Activated T-cell treated with anti-CD3 and anti-CD28 coated beads for 48 hours (primary cell): Measurements from ENCODE around the gene RNF4.
A peak's percentile ranks its signal among the peaks of the same experiment; 100 is the strongest.
"Not testable (repeated sequence)": the region's sequence is repeated elsewhere in the genome, so short reads cannot be mapped to it uniquely, and the experiment has no call there.

Source experiments
- DNase-seq: peaks from one replicate; pipeline ENCODE4 v3.0.0-alpha.2; 2020; ENCODE audit warnings: low read depth

RNF4 gene

DNA sequence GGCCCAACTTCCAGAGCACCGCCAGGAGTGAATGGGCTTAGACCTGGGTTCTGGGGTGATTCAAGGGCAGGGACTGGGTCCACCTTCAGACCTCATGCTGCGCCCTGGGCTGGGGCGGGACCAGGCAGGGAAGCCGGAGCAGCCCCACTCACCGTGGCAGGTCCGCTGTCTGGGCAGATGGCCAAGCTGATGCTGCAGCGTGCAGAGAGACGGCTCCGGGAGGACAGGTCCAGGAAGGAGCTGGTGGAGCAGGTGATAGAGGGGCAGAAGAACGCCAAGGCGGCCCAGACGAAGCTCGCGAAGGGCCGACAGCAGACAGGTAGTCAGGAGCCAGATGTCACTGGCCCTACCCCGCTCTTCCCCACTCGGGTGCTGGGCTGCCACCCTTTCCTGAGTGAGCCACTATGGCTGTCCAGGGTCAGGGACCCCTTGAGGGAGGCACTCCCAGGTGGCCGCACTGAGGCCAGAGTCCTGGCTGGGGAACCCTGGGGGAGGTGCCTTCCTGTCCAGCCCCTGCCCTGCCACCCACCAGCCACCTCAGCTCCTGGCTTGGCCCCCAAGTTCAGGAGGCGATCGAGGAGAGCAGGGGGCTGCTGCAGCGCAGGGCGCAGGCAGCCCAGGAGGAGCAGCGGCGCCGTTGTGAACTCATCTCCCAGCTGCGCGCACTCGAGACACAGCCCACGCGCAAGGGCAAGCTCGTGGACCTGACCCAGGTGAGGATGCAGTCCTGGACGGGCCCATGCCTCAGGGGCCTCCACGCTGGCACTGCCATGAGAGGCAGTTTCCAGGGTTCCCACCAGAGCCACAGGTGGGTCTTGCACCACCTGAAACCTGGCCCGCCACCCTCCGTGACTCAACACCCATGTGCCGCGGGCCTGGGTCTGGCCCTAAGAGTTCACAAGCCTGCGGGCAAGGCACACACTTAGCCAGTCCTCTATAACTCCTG, 10.1 kb upstream of the RNF4 start:
- no peak for DNase-seq

DNA sequence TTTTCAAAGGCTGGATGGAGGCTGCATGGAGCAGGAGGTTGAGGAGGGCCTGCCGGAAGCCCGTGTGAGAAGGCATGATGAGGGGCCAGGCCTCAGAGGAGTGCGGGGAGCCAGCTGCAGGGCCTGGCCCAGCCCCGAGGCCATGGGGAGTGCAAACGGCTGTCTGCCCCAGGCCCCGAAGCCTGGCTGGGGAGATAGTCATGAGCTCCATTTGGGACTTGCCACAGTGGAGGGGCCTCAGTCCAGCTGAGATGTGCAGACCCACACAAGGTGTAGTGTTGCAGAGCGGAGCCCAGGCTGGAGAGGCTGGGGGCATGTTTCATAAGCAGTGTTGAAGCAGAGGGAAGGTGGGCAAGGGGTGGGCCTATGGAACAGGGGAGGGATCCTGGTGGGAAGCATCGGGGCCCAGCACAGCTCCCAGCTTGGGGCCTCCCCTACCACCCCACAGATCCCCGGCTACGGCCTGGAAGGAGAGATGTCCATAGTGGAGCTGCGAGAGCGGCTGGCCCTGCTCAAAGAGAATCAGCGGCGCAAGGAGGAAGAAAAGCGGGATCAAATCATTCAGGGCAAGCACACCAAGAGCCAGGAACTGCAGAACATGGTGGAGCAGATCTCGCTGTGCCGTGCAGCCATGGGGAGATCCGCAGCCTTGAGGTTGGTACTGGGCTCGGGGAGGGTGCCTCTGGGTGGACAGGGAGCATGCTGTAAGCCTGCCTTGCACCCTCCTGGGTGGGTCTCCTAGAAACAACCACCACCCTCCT, 9.1 kb upstream of the RNF4 start:
- no peak for DNase-seq

DNA sequence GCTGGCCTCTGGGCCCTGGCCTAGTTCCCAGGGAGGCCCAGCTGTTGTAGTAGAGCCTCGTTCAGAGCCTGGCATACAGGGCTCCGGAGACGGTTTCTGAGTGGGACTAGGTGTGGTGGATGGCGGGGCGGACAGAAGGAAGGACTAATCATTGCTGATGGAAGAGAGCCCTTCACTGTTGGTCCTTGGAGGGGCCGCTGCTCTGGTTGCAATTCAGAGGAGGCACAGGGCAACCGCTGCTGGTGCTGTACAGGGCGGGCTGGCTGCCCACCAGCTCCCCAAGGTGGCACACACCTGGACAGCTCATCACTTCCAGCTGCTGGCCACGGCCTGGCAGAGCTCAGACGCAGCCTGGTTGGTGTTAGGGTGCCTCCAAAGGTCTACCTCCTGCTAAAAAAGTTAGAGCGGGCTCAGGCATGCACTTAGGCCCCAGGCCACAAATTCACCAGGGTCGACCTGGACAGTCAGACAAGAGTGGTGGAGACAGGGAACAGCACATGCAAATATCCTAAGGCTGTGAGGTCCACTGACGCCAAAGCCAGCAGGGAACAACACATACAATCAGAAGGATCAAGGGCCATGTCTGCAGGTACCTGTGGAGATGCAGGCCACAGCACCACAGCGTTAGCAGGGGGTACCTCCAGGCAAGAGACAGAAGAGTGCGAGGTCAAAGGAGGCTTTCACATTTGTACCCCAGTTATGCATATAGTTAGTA, 7.5 kb upstream of the RNF4 start:
- no peak for DNase-seq

DNA sequence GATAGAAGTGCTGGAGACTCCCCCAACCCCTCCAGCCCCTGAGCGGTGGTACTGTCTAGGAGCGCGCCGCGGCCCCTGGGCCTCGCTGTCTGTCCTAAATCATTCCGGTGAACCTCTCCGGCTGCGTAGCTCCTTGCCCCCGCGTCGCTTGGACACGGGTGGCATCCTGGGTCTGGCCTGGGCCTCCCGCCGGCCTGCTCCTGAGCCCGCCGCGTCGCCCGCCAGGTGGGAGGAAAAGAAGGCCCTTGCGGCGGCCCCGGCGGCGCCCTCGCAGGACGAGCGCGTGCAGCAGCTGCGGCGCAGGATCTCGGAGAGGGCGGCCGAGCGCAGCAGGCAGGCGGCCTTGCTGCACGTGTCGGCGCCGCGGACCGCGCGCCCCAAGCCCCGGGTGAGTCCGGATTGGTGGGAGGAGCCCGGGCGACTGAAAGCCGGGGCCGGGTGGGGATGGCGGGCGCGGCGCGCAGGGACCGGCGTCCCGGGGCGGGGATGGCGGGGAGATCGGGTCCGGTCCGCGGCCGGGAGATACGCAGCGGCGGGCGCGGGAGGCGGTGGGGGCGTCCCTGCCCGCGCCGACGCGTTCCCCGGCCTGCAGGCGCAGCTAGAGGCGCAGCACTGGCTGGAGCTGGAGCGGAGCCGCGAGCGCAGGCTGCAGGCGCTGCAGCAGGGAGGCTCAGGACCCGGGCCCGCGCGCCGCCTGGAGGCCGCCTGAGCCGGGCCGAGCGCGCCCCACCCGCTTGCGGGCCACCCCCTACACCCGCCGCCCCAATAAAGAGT, 6.5 kb upstream of the RNF4 start:
- peak; percentile 60 for DNase-seq

DNA sequence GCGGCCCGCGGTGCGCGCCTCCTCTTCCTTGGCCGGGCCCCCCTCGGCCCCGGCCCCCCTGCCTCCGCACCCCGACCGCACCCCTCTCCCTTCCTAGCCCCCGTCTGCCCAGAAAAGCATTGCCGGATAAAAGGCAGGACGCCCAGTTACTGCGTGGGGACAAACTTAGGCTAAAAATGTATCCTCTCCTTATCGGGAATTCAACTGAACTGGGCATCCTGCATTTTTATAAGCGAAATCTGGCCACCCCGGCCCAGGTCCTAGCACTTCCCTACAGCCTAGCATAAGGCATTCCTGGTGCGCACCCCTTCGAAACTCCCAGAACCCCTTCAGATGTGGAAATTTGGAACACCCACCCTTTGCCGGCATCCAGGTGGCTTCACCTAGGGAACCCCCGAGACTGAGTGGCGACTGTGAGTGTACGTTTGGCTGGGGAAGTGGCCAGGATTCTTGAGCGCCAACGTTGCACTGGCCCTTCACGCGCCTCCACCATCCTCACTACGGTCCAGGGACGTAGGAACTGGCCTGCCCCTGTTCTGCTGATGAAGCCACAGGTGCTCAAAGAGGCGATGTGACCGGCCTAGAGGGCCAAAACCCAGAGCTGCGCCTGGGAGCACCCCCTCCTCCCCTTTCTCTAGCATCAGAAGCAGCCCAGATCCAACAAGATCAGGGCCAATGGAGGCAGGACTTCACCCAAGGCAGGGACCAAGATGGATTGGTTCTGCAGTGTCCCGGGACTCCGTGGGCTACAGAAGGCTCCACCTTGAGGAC, 5.7 kb upstream of the RNF4 start:
- no peak for DNase-seq

DNA sequence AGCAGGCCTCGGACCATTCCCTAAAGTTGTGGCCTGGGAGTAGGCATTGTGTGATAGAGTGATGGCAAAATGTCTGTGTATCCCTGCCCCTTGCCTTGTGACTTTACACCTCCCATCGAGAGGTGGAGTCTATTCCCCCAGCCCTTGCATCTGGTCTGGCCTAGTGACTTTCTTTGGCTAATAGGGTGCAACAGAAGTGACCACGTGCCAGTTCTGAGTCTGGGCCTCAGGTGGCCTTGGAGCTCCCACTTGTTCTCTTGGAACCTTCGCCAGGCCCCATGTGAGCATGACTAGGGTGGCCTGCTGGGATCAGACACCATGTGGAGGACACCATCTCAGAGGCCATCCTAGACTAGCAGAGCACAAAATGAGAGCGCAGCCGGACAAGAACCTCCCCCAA, 3.9 kb upstream of the RNF4 start:
- no peak for DNase-seq

DNA sequence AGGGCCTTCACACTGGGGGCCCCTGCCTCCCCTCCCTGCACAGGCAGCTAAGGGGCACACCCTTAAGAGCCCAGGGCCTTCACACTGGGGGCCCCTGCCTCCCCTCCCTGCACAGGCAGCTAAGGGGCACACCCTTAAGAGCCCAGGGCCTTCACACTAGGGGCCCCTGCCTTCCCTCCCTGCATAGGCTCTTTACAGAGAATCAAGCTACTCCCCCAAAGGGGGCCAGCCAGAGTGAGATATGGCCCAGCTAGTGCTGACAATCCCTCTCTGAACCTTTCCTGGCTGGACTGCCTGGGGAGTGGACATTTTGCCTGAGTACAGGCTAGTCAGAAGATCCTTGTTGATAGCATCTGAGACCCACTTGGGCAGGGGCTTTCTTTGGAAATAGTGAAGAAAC, 3.4 kb upstream of the RNF4 start:
- DNase-seq = not testable (repeated sequence)

DNA sequence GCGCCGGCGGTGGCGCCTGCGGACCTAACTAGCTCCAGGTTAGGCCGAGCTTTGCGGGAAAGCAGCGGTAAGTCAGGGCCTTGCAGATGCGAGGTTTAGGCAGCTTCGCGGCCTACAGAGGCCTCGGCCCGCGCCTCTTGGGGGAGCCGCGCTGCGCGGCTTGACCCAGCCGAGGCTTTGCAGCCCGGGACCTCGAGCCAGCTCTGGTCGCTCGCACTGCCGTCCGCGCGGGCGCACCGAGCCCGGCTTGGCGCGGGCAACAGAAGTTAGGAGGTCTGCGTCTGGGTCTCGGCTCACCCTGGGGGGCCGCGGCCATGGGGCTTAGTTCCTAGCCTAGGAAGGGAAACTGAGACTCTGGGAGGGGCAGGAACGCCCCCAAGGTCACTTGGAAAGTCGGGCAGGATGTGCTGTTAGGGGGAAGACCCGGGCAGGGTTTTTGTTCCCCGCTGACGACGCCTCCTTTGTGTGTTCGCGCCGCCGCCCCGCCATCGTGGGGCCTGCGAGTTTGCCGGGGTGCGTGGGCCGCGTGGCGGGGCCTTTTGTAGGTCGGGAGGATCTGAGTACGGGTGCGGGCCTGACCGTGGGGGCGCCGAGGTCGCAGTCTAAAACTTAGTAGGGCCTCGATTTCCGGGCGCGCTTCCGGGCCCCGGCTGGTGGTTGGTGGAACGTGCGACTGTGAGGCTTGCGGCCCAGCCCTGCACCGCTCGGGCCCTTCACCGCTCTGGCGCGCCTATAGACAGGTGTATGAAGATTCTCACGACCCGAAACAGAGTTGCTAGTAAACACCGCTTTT, 482 bp downstream of the RNF4 start:
- DNase-seq = peak; percentile 73

DNA sequence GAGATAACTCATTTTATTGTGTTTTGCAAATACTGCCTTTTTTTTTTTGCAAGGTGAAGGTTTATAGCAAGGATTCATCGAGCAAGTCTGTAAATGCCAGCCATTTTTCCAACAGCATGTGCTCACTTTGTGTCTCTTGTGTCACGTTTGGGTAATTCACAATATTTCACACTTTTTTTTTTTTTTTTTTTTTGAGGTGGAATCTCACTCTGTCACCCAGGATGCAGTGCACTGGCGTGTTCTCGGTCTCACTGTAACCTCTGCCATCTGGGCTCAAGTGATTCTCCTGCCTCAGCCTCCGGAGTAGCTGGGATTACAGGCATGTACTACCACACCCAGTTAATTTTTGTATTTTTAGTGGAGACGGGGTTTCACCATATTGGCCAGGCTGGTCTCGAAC, 1.9 kb downstream of the RNF4 start:
- no peak for DNase-seq

DNA sequence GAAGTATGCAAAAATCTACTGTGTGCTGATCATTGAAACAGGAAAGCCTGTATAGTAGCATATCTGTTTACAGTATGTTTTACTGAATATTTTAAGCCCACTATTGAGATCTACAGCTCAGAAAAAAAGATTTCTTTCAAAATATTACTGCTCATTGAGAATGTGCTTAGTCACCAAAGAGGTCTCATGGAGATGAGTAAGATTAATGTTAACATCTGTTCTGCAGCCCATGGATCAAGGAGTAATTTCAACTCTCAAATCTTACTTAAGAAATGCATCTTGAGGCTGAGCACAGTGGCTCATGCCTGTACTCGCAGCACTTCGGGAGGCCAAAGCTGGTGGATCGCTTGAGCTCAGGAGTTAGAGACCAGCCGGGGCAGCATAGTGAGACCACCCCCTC, 3.3 kb downstream of the RNF4 start:
- no peak for DNase-seq

DNA sequence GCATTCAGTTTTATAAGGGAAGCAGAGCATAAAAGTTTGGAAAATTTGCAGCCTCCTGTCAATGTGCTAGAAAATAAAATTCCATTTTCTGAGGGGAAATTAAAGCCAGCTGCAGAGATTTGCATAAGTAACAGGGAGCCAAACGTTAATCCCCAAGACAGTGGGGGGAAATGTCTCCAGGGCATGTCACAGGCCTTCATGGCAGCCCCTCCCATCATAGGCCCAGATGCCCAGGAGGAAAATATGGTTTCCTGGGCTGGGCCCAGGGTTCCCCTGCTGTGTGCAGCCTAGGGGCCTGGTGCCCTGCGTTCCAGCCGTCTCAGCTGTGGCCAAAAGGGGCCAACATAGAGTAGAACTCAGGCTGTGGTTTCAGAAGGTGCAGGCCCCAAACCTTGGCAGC, 9.3 kb downstream of the RNF4 start:
- no peak for DNase-seq

DNA sequence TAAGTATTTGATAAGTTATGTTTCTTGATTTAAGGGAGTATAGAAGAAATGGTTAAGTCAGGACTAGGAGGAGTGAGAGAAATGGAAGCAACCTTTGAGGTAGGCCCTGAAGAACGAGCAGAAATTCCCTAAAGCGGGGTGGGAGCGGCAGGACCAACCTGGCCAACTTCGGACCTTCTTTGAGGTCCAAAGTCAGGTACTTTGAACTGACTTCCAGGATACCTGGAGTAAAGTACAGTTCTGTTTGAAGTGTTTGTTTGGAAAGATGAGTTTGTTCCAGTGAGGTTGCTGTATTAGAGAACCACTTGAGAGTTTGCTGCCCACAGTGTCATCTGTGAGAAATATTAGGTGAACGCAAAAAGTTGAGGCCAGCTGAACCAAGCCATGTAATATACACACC, 11.7 kb downstream of the RNF4 start:
- no peak for DNase-seq

DNA sequence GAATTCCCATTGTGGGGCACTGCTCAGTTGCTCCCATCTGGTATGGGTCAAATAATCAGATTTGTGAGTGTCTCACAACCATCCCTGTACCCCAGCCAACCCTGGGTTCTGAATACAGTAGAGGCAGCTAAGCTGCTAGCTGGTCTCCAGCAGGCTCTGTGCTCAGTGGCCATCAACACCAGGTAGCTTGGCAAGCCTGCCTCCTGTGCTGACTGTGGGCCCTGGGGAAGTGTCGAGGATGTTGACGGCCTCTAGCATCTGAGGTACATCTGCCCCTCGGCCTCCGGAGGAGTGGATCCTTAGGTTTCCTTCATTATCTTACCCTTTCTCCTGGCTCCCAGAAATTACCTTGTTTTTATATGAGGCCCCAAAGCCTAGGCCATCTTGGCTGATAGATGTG, 13.3 kb downstream of the RNF4 start:
- DNase-seq = no peak

DNA sequence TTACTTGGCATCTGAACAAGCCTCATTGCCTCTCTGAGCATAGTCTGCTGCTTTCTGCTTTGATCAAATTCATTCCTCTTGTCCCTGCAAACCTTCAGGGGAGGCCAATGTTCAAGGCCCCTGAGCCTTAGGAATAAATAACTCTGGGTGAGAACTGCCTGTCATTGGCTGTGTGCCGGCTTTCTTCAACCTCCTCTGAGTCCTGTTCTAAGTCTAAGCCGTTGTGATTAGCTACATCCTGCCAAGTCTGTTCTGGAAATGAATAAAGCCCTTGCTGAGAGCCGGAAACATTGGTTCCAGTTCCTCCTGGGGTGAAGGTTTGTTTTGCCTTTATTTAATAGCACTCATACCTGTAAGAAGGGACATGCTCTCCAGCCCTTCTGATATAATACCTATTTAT, 13.8 kb downstream of the RNF4 start:
- DNase-seq = no peak

DNA sequence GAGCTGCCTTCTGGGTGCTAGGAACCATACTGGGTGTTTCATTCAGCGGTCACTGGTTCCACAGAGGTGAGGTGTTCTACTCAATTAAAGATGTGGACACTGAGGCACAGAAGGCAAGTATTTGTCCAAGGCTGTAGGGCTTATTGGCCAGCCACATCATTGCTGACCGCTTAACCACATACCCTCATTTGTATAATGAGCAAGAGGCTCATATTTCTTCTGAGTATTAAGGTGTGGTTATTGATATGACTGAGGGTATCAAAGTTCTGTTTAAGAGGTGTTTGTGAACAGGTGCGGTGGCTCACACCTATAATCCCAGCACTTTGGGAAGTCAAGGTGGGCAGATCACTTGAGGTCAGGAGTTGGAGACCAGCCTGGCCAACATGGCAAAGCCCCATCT, 14.3 kb downstream of the RNF4 start:
- DNase-seq = no peak

DNA sequence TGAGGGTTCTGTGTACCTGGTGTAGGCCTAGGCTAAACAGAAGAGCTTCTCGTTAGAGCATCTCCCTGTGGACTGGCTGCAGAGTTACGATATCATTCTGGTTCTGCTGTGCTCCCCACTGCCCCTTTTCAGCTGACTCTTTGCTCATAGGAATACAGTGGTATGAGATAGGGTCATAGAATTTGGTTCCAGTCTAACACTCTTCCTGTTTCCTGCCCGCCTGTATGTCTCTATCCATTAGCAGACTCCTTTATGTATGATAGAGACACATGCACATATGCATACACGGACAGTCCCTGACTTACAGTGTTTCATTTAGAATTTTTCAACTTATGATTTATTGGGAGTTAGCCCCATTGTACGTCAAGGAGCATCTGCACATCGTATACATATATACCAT, 15.3 kb downstream of the RNF4 start:
- no peak for DNase-seq

DNA sequence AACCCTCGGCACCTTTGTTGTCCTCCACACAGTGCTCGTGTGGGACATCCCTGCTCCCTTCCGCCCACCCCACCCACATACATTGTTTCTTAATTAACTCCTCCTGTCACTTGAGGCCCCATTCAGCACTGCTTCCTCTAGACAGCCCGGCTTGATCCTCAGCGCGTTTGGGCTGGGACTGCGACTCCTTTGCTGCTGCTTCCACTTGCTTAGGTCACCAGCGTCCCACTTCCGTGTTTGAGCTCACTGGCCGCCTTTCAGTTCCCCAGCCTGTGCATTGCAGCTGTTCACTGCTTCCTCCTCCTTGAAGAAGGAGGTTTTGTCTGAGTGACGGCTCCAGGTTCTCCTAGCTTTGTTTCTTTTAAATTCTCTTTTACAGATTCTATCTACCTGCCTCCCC, 16.1 kb downstream of the RNF4 start:
- peak; percentile 31 for DNase-seq

DNA sequence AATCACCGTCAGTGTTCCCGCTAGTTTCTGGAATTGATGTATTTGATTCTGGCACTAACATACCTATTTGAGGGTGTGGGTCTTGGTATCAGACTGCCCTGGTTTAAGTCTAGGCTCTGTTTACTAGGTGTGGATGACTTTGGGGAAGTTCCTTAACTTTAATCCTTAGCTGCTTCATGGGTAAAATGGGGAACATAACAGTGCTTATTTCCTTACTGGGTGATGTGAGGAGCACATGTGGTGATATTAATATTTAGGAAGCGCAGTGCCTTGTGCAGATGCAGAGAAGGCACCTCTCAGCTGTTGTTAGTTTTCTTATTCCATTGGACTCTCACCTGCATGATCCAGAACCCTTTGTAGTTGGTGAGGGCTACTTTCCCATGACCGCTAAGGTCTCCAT, 17.1 kb downstream of the RNF4 start:
- DNase-seq = no peak

DNA sequence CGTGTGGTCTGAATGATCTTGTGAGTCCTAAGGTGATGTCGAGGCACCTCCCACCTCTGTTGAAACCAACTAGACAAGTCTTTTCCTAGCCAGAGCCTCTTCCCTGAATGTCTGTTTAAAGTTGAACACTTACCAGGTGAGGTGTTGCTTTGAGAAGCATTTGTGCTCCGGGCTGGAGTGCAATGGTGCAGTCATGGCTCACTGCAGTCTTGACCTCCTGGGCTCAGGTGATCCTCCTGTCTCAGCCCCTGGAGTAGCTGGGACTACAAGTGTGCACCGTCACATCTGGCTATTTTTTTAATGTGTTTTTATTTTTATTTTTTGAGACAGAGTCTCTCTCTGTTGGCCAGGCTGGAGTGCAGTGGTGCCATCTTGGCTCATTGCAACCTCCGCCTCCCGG, 18.1 kb downstream of the RNF4 start:
- DNase-seq = no peak

DNA sequence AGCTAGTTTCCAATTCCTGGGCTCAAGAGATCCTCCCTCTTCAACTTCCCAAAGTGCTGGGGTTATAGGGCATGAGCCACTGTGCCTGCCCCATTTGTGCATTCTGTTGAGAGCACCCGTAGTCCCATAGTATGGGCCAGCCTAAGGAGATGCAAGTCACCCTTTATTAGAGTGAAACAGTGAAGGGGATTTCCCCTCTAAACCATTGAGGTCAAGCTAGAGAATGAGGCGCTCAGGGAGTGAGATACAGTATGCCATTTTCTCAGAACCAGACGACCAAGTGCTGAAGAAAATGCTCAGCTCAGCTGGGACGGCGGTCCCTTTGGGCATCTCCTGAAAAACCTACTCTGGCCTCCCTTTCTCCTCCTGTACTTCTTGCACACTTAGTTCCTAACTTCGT, 18.7 kb downstream of the RNF4 start:
- DNase-seq = no peak
